GM18951 (cell line): Measurements from ENCODE around the gene TMPRSS3.

Experiments
- POLR2A ChIP-seq: IDR thresholded peaks from 4 replicates; pipeline ENCODE4 v1.6.1; 2011; ENCODE audit warnings: mild to moderate bottlenecking; ENCODE audit not compliant: insufficient read length, insufficient read depth; ENCODE audit errors: extremely low read depth
- in situ Hi-C: fragments of 300-500 bp; cut with MboI; formaldehyde crosslinking; loops from one replicate; pipeline ENCODE4 v1.12.0; 2022; ENCODE audit warnings: low sequenced_read_pairs, mixed read lengths, inconsistent platforms; ENCODE audit not compliant: unreplicated experiment

TMPRSS3 gene

DNA sequence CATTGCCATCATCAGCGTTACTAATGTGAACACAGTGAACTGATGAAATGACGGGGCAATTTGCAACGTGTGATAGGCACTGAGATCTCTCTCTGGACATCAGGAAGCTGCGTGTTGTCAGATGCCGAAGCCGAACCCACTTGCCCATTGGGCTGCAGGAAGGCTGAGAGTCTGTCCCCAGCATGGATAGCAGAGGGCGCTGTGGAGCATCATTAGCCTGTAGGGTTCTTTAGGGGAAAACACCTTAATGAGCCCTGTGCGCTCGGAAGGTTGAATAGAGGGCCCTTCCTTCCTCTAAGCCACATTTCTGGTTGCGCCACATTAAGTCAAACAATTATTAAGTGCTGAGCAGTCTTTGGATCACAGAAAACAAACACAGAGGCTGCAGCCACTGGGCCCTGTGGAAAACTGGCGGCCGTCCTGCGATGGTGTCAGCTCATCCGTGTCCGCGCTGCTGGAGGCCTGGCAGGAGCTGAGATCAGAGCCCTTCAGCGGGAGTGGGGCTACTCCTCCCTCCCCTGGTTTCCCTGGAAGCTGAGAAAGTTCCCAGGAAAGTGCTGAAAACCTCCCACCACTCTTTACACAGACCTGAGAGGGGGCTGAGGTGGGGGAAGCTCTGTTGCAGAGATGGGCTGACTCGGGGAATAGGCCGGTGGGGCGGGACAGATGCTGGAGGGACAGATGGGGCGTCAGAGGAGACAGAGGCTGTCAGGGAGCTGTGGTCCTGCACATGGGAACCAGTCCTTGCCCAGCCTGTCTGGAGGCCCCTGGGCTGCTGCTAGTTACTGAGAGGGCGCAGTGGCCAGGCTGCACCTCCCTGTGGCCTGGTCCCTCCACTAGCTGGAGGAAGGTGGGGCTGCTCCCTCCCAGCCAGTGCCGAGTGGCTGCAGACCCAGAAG lies 57.8 kb downstream of the TMPRSS3 start:
- no peak for TF ChIP-seq POLR2A
- in situ Hi-C loops, result no loop called here

GRCh38 chr21:42337276-42337675 lies 58.6 kb downstream of the TMPRSS3 start:
- no peak for TF ChIP-seq POLR2A
- in situ Hi-C loops, result no loop called here

DNA sequence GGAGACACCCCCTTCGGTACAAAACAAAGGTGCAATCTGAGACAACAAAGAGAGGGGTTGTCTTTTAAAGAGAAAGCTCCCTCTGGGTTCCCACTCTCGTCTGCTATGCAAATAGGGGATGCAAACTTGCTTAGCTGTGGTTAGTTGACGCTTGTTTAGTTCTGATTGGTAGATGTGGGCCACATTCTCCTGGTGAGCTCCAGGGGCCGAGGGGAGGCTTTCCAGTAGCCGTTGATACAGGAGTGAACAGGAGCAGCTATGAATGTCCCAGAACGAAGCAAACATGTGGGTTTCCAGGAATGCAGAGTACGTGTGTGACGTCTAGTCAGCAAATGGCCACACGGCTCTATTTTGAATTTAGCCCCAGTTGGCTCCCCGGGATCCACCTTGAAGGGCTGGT lies 59.8 kb downstream of the TMPRSS3 start:
- in situ Hi-C loops, result no loop called here
- no peak for TF ChIP-seq POLR2A

DNA sequence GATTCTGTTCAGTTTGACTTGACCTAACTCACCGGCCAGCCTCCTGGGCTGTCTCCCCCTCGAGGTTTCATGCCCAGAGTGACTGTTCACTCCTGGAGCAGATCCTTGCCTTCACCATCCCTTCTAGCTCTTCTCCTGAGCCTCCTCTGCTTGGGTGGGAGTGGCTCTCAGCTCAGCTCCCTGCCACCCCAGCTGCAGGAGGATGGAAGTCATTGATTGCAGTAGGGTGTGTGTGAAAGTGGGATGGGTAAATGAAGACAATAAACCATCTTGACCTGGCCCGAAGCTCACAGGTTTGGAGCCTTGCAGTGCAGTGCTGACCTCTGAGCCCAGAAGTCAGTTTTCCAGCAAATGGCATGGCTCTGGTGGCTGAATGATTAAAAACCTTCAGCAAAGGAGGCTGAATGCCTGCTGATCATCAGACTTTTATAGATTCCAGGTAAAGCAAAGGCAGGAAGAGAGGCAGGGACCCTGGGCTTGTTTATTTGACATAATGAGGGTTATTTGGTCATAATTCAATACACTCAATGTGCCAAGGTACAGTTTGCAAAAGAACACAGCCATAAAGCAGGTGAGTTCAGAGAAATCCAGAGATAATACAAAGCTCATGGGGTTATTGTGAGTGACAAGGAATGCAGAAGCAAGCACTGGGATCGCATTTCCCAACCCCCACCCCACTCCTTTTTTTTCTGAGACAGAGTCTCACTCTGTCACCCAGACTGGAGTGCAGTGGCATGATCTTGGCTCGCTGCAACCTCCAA lies 63.1 kb downstream of the TMPRSS3 start:
- in situ Hi-C loops, result no loop called here
- TF ChIP-seq POLR2A, result no peak

- no peak for TF ChIP-seq POLR2A
- in situ Hi-C loops, result no loop called here
Observed at GRCh38 chr21:42331660-42332059, 64.2 kb downstream of the TMPRSS3 start.

GRCh38 chr21:42330380-42331371 lies 65.2 kb downstream of the TMPRSS3 start:
- no peak for TF ChIP-seq POLR2A
- in situ Hi-C loops, result no loop called here

DNA sequence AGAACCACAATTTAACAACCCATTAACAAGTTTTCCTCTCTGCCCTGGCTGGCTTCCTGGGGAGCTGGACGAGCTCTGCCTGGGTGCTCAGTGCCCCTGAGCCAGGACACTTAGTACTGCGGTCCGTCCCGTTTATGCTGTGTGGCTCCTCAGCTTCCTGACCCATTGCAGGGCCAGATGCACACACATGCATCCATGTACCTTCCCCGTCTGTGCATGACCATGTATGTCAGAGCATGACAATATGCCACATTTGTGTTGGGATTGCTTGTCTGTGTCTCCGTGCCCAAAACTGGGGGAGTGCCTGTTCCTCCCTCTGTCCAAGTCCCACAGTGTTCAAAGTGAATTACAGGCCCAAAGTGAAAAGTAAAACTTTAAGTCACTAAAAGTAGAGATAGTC lies 71.0 kb downstream of the TMPRSS3 start:
- in situ Hi-C loops, result no loop called here
- no peak for TF ChIP-seq POLR2A
